ENCODE results near the gene ROBO1.
"Not testable (repeated sequence)": the region's sequence is repeated elsewhere in the genome, so short reads cannot be mapped to it uniquely, and the experiment has no call there.

ROBO1 gene

GRCh38 chr3:78781351-78781750 lies 986.4 kb downstream of the ROBO1 start:
- DNase-seq = no peak

- DNase-seq = peak; percentile 8
Measured at GRCh38 chr3:78765671-78766485, 1001.9 kb downstream of the ROBO1 start.

GRCh38 chr3:78764634-78765033 lies 1003.2 kb downstream of the ROBO1 start:
- no peak for DNase-seq

GRCh38 chr3:78762121-78762520 lies 1005.7 kb downstream of the ROBO1 start:
- no peak for DNase-seq

- no peak for DNase-seq
Measured at GRCh38 chr3:78761126-78761525, 1006.7 kb downstream of the ROBO1 start.

- DNase-seq = no peak
Measured at GRCh38 chr3:78757731-78758130, 1010.1 kb downstream of the ROBO1 start.

- DNase-seq = peak; percentile 61
Measured at GRCh38 chr3:78754066-78754743, 1013.6 kb downstream of the ROBO1 start.

- DNase-seq = peak; percentile 38
Measured at GRCh38 chr3:78751266-78751665, 1016.5 kb downstream of the ROBO1 start.

GRCh38 chr3:78750291-78750690 lies 1017.5 kb downstream of the ROBO1 start:
- DNase-seq = not testable (repeated sequence)

- DNase-seq = no peak
Measured at GRCh38 chr3:78749056-78749455, 1018.7 kb downstream of the ROBO1 start.

GRCh38 chr3:78745847-78746246 lies 1022.0 kb downstream of the ROBO1 start:
- no peak for DNase-seq

- DNase-seq = no peak
Measured at GRCh38 chr3:78742491-78742890, 1025.3 kb downstream of the ROBO1 start.

GRCh38 chr3:78742041-78742440 lies 1025.8 kb downstream of the ROBO1 start:
- no peak for DNase-seq

- no peak for DNase-seq
Measured at GRCh38 chr3:78741066-78741645, 1026.6 kb downstream of the ROBO1 start.

GRCh38 chr3:78738833-78739232 lies 1029.0 kb downstream of the ROBO1 start:
- no peak for DNase-seq

- peak; percentile 32 for DNase-seq
Measured at GRCh38 chr3:78737988-78738387, 1029.8 kb downstream of the ROBO1 start.

GRCh38 chr3:78736863-78737262 lies 1030.9 kb downstream of the ROBO1 start:
- DNase-seq = peak; percentile 8

- DNase-seq = peak; percentile 81
Measured at GRCh38 chr3:78734048-78734637, 1033.7 kb downstream of the ROBO1 start.

- no peak for DNase-seq
Measured at GRCh38 chr3:78732893-78733292, 1034.9 kb downstream of the ROBO1 start.

- DNase-seq = no peak
Measured at GRCh38 chr3:78732471-78732870, 1035.3 kb downstream of the ROBO1 start.

GRCh38 chr3:78729946-78730345 lies 1037.9 kb downstream of the ROBO1 start:
- peak; percentile 30 for DNase-seq

GRCh38 chr3:78728406-78729145 lies 1039.2 kb downstream of the ROBO1 start:
- peak; percentile 65 for DNase-seq

GRCh38 chr3:78726545-78726944 lies 1041.3 kb downstream of the ROBO1 start:
- no peak for DNase-seq
